ENCODE data around the gene SNX21.

DNA sequence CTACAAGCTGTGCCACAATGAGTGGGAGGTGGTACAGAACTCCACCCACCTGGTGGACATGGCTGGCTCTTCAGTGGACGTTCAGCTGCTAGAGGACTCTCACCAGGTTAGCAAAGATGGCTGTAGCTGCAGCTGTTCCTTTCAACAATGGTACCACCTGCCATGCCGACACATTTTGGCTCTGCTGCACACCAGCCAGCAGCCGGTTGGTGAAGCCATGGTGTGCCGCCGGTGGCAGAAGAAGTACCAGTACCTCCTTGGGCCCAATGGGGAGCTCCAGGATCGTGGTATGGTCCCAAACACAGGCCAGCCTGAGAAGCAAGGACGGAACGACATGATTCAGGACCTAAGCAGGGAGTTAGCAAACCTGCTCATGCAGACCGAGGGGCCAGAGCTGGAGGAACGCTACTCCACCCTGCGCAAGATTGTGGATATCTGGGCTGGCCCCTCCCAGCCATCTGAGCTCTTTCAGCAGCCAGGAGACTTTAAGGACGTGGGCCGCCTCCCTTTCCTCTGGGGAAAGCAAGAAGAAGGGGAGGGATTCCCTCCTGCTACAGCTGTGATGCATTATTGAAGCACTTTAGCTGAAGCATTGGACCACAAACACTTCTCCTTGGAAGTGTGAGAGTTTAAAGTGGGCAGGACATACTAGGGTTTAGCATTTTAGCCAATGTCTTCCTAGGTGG is 44.6 kb downstream of the SNX21 start:
- TF ChIP-seq, protein P1, sequence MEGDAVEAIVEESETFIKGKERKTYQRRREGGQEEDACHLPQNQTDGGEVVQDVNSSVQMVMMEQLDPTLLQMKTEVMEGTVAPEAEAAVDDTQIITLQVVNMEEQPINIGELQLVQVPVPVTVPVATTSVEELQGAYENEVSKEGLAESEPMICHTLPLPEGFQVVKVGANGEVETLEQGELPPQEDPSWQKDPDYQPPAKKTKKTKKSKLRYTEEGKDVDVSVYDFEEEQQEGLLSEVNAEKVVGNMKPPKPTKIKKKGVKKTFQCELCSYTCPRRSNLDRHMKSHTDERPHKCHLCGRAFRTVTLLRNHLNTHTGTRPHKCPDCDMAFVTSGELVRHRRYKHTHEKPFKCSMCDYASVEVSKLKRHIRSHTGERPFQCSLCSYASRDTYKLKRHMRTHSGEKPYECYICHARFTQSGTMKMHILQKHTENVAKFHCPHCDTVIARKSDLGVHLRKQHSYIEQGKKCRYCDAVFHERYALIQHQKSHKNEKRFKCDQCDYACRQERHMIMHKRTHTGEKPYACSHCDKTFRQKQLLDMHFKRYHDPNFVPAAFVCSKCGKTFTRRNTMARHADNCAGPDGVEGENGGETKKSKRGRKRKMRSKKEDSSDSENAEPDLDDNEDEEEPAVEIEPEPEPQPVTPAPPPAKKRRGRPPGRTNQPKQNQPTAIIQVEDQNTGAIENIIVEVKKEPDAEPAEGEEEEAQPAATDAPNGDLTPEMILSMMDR (conservative IDR thresholded peaks at IDR 0.05; ENCODE audit: low read depth, low read length) = no peak
- no peak for TF ChIP-seq EZH2 (IDR thresholded peaks at IDR 0.05; ENCODE audit: borderline replicate concordance, low read depth, low read length, poor library complexity, severe bottlenecking)
